ENCODE measurements around the gene CAVIN2. TPM values are rescaled to one million over a fixed set of nuclear protein-coding genes. Genes with fewer than 3 reads are reported as not detected.
"Not testable (repeated sequence)": the region's sequence is repeated elsewhere in the genome, so short reads cannot be mapped to it uniquely, and the experiment has no call there.

The CAVIN2 gene
- polyA plus RNA-seq, 1 donor = 27.5 TPM

GRCh38 chr2:191800874-191801273 is 46.0 kb downstream of the CAVIN2 start:
- DNase-seq = no peak
- Histone ChIP-seq H3K9me3 (ENCODE audit: control insufficient read depth, low read depth, low read length) (no peaks in the 10 kb centered on the region), H3K4me1 (ENCODE audit: control insufficient read depth, insufficient read depth, low read length) (no peaks in the 10 kb centered on the region), H3K27me3 (ENCODE audit: control insufficient read depth, insufficient read depth, low read length) (no peaks in the 10 kb centered on the region), H3K27ac (ENCODE audit: low read length) (no peak overlapping the region), H3K4me3 (ENCODE audit: low read length) (no peak overlapping the region), H3K36me3 (ENCODE audit: control insufficient read depth, insufficient read depth, low read length) (no peaks in the 10 kb centered on the region)
- WGBS (ENCODE audit: insufficient coverage, low lambda C conversion rate) = no CpG with 5 or more reads among the region's 1 CpG

DNA sequence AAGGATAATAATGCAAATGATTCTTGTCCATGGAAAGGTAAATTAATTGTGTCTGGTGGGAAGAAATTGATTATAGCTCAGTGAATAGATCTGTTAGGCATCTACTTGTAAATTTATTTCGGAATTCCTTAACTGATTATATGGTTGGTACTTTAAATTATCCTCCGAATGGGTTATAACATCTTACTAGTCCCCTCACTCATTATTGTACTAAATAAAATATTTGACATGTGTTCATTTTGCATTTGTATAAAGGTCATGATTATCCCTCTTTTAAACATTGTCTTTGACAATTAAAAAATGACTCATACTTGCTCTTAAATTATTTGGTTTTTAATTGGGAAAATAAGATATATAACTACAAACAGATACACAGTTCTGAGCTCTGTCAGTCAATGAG is 47.4 kb downstream of the CAVIN2 start:
- H3K36me3 ChIP-seq (ENCODE audit: control insufficient read depth, insufficient read depth, low read length) = no peaks in the 10 kb centered on the region
- H3K27me3 ChIP-seq (ENCODE audit: control insufficient read depth, insufficient read depth, low read length) = no peaks in the 10 kb centered on the region
- H3K27ac ChIP-seq (ENCODE audit: low read length) = no peak overlapping the region
- no peaks in the 10 kb centered on the region for H3K4me1 ChIP-seq (ENCODE audit: control insufficient read depth, insufficient read depth, low read length)
- DNase-seq = no peak
- no peaks in the 10 kb centered on the region for H3K9me3 ChIP-seq (ENCODE audit: control insufficient read depth, low read depth, low read length)
- WGBS (ENCODE audit: insufficient coverage, low lambda C conversion rate) = 100% methylated on average over 2 of the region's 2 CpGs
- no peak overlapping the region for H3K4me3 ChIP-seq (ENCODE audit: low read length)

- Histone ChIP-seq H3K36me3 (ENCODE audit: control insufficient read depth, insufficient read depth, low read length) (no peaks in the 10 kb centered on the region), H3K27me3 (ENCODE audit: control insufficient read depth, insufficient read depth, low read length) (no peaks in the 10 kb centered on the region), H3K4me3 (ENCODE audit: low read length) (no peak overlapping the region), H3K27ac (ENCODE audit: low read length) (no peak overlapping the region), H3K4me1 (ENCODE audit: control insufficient read depth, insufficient read depth, low read length) (no peaks in the 10 kb centered on the region), H3K9me3 (ENCODE audit: control insufficient read depth, low read depth, low read length) (no peaks in the 10 kb centered on the region)
- no peak for DNase-seq
- WGBS (ENCODE audit: insufficient coverage, low lambda C conversion rate) = 83% methylated on average over 1 of the region's 2 CpGs
These were observed 48.7 kb downstream of the CAVIN2 start for GRCh38 chr2:191797942-191798876.

DNA sequence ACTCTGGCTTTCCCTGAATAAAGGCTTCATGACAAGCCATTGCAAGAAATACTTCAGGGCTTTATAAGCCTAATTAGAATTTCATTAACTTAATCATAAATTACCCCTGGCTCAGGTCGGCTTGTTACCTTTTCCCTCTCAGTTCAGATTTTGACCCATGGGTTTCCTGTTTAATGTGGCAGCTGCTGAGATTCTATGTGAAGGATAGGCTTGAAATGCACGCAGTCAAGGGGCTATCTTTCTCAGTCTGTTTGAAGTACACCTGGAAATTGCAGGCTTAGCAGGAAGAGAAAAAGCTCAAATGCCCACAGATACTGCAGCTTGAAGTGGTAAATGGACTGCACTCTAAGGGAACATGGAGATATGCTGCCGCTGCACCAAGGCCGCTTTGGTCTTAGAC is 49.4 kb downstream of the CAVIN2 start:
- H3K36me3 ChIP-seq (ENCODE audit: control insufficient read depth, insufficient read depth, low read length) = no peaks in the 10 kb centered on the region
- WGBS (ENCODE audit: insufficient coverage, low lambda C conversion rate) = 50% methylated on average over 1 of the region's 4 CpGs
- DNase-seq = no peak
- H3K9me3 ChIP-seq (ENCODE audit: control insufficient read depth, low read depth, low read length) = no peaks in the 10 kb centered on the region
- no peaks in the 10 kb centered on the region for H3K4me1 ChIP-seq (ENCODE audit: control insufficient read depth, insufficient read depth, low read length)
- no peaks in the 10 kb centered on the region for H3K27me3 ChIP-seq (ENCODE audit: control insufficient read depth, insufficient read depth, low read length)
- H3K4me3 ChIP-seq (ENCODE audit: low read length) = no peak overlapping the region
- no peak overlapping the region for H3K27ac ChIP-seq (ENCODE audit: low read length)

DNA sequence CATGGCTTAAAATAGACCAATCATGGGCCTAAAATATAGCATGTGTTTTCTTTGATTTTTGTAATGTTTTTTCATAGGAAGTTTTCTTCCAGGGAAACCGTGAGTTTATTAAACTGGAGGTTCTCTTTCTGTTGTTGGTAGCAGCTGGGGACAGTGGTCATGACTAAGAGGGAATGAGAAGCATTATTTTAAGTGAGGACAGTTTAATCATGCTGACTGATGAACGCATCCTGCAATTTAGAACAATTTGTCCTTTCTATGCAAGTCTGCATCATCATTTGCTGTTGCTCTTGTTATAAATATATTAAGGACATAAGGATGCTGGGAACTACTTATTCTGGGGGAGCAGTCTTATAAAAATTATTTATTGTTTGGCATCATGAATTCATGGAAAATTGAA is 51.2 kb downstream of the CAVIN2 start:
- H3K27me3 ChIP-seq (ENCODE audit: control insufficient read depth, insufficient read depth, low read length) = no peaks in the 10 kb centered on the region
- WGBS (ENCODE audit: insufficient coverage, low lambda C conversion rate) = 100% methylated on average over 1 of the region's 2 CpGs
- no peak overlapping the region for H3K27ac ChIP-seq (ENCODE audit: low read length)
- no peaks in the 10 kb centered on the region for H3K9me3 ChIP-seq (ENCODE audit: control insufficient read depth, low read depth, low read length)
- H3K4me1 ChIP-seq (ENCODE audit: control insufficient read depth, insufficient read depth, low read length) = no peaks in the 10 kb centered on the region
- H3K4me3 ChIP-seq (ENCODE audit: low read length) = no peak overlapping the region
- no peak for DNase-seq
- no peaks in the 10 kb centered on the region for H3K36me3 ChIP-seq (ENCODE audit: control insufficient read depth, insufficient read depth, low read length)

- no CpG with 5 or more reads among the region's 3 CpGs for WGBS (ENCODE audit: insufficient coverage, low lambda C conversion rate)
These were observed 54.8 kb downstream of the CAVIN2 start for GRCh38 chr2:191791953-191792560.

GRCh38 chr2:191790737-191791136 is 56.2 kb downstream of the CAVIN2 start:
- Histone ChIP-seq H3K4me1 (ENCODE audit: control insufficient read depth, insufficient read depth, low read length) (no peaks in the 10 kb centered on the region), H3K36me3 (ENCODE audit: control insufficient read depth, insufficient read depth, low read length) (no peaks in the 10 kb centered on the region), H3K9me3 (ENCODE audit: control insufficient read depth, low read depth, low read length) (no peaks in the 10 kb centered on the region), H3K27me3 (ENCODE audit: control insufficient read depth, insufficient read depth, low read length) (no peaks in the 10 kb centered on the region), H3K27ac (ENCODE audit: low read length) (no peak overlapping the region), H3K4me3 (ENCODE audit: low read length) (no peak overlapping the region)
- DNase-seq = no peak
- WGBS (ENCODE audit: insufficient coverage, low lambda C conversion rate) = 14% methylated on average over 1 of the region's 1 CpG

More at GRCh38 chr2:191791953-191792560, 54.8 kb downstream of the CAVIN2 start:
- no peaks in the 10 kb centered on the region for H3K27me3 ChIP-seq (ENCODE audit: control insufficient read depth, insufficient read depth, low read length)
- no peaks in the 10 kb centered on the region for H3K4me1 ChIP-seq (ENCODE audit: control insufficient read depth, insufficient read depth, low read length)
- H3K27ac ChIP-seq (ENCODE audit: low read length) = no peak overlapping the region
- no peak for DNase-seq
- H3K9me3 ChIP-seq (ENCODE audit: control insufficient read depth, low read depth, low read length) = no peaks in the 10 kb centered on the region
- no peak overlapping the region for H3K4me3 ChIP-seq (ENCODE audit: low read length)
- H3K36me3 ChIP-seq (ENCODE audit: control insufficient read depth, insufficient read depth, low read length) = no peaks in the 10 kb centered on the region

GRCh38 chr2:191789796-191790195 is 57.1 kb downstream of the CAVIN2 start:
- no peaks in the 10 kb centered on the region for H3K4me1 ChIP-seq (ENCODE audit: control insufficient read depth, insufficient read depth, low read length)
- no peaks in the 10 kb centered on the region for H3K9me3 ChIP-seq (ENCODE audit: control insufficient read depth, low read depth, low read length)
- no peak overlapping the region for H3K4me3 ChIP-seq (ENCODE audit: low read length)
- no peak for DNase-seq
- no peaks in the 10 kb centered on the region for H3K27me3 ChIP-seq (ENCODE audit: control insufficient read depth, insufficient read depth, low read length)
- no peak overlapping the region for H3K27ac ChIP-seq (ENCODE audit: low read length)
- no peaks in the 10 kb centered on the region for H3K36me3 ChIP-seq (ENCODE audit: control insufficient read depth, insufficient read depth, low read length)
- 83% methylated on average over 1 of the region's 4 CpGs for WGBS (ENCODE audit: insufficient coverage, low lambda C conversion rate)

DNA sequence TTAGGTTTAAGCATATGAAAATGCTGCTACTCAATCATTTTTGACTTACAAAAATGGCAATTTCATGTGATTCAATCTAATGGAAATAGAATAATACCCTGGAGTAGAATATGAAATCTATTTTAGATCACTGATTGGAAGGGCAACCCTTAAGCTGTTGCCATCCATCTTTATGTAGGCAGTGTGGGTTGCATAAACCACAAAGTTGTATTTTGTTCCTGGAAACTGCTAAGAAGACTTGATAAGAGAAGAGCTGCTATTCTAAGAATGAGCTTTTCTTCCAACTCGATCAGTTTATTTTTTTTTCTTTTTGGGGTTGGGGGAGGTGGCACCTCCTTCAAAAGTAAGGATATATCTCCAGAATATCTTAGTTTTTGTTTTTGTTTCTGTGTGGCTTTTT is 60.2 kb downstream of the CAVIN2 start:
- Histone ChIP-seq H3K4me3 (ENCODE audit: low read length) (no peak overlapping the region), H3K9me3 (ENCODE audit: control insufficient read depth, low read depth, low read length) (no peaks in the 10 kb centered on the region), H3K4me1 (ENCODE audit: control insufficient read depth, insufficient read depth, low read length) (no peaks in the 10 kb centered on the region), H3K27me3 (ENCODE audit: control insufficient read depth, insufficient read depth, low read length) (peaks cover 3% of the 10 kb centered on the region), H3K27ac (ENCODE audit: low read length) (no peak overlapping the region), H3K36me3 (ENCODE audit: control insufficient read depth, insufficient read depth, low read length) (no peaks in the 10 kb centered on the region)
- no peak for DNase-seq
- WGBS (ENCODE audit: insufficient coverage, low lambda C conversion rate) = 83% methylated on average over 1 of the region's 1 CpG

- H3K4me3 ChIP-seq (ENCODE audit: low read length); H3K4me1 ChIP-seq (ENCODE audit: control insufficient read depth, insufficient read depth, low read length); H3K36me3 ChIP-seq (ENCODE audit: control insufficient read depth, insufficient read depth, low read length); DNase-seq; H3K27me3 ChIP-seq (ENCODE audit: control insufficient read depth, insufficient read depth, low read length); H3K27ac ChIP-seq (ENCODE audit: low read length); H3K9me3 ChIP-seq (ENCODE audit: control insufficient read depth, low read depth, low read length): not testable (repeated sequence)
- 100% methylated on average over 1 of the region's 3 CpGs for WGBS (ENCODE audit: insufficient coverage, low lambda C conversion rate)
These were observed 61.2 kb downstream of the CAVIN2 start for GRCh38 chr2:191785651-191786050.

Data from large intestine (tissue), 3 donors.